Kidney capillary endothelial cell (primary cell): ENCODE data around the gene RIMS1.
"Not testable (repeated sequence)": the region's sequence is repeated elsewhere in the genome, so short reads cannot be mapped to it uniquely, and the experiment has no call there.

Source experiments
- DNase-seq: peaks from one replicate; pipeline ENCODE4 v3.0.0-alpha.2; 2018; ENCODE audit warnings: low spot score

The RIMS1 gene

GRCh38 chr6:72246926-72247325 lies 360.6 kb downstream of the RIMS1 start:
- DNase-seq: no peak

- DNase-seq: no peak
Observed at GRCh38 chr6:72248621-72249020, 362.3 kb downstream of the RIMS1 start.

- peak; percentile 6 for DNase-seq
Observed at GRCh38 chr6:72250664-72251063, 364.3 kb downstream of the RIMS1 start.

- no peak for DNase-seq
Observed at GRCh38 chr6:72260489-72260888, 374.1 kb downstream of the RIMS1 start.

GRCh38 chr6:72261554-72261953 lies 375.2 kb downstream of the RIMS1 start:
- DNase-seq: no peak

- peak; percentile 40 for DNase-seq
Observed at GRCh38 chr6:72262254-72262653, 375.9 kb downstream of the RIMS1 start.

- no peak for DNase-seq
Observed at GRCh38 chr6:72267470-72267869, 381.1 kb downstream of the RIMS1 start.

- no peak for DNase-seq
Observed at GRCh38 chr6:72271531-72271930, 385.2 kb downstream of the RIMS1 start.

GRCh38 chr6:72272958-72273357 lies 386.6 kb downstream of the RIMS1 start:
- peak; percentile 13 for DNase-seq

- no peak for DNase-seq
Observed at GRCh38 chr6:72275888-72276287, 389.5 kb downstream of the RIMS1 start.

GRCh38 chr6:72282201-72282600 lies 395.9 kb downstream of the RIMS1 start:
- no peak for DNase-seq

GRCh38 chr6:72283571-72283970 lies 397.2 kb downstream of the RIMS1 start:
- no peak for DNase-seq

GRCh38 chr6:72286911-72287311 lies 400.6 kb downstream of the RIMS1 start:
- DNase-seq: peak; percentile 44

GRCh38 chr6:72287801-72288200 lies 401.5 kb downstream of the RIMS1 start:
- no peak for DNase-seq

GRCh38 chr6:72288592-72288991 lies 402.2 kb downstream of the RIMS1 start:
- no peak for DNase-seq

GRCh38 chr6:72290620-72291019 lies 404.3 kb downstream of the RIMS1 start:
- DNase-seq: no peak

GRCh38 chr6:72296375-72296774 lies 410.0 kb downstream of the RIMS1 start:
- DNase-seq: no peak

- no peak for DNase-seq
Observed at GRCh38 chr6:72305971-72306370, 419.6 kb downstream of the RIMS1 start.

GRCh38 chr6:72316675-72317380 lies 430.5 kb downstream of the RIMS1 start:
- no peak for DNase-seq

GRCh38 chr6:72321788-72322187 lies 435.4 kb downstream of the RIMS1 start:
- peak; percentile 8 for DNase-seq

- DNase-seq: no peak
Observed at GRCh38 chr6:72322771-72323170, 436.4 kb downstream of the RIMS1 start.

- DNase-seq: no peak
Observed at GRCh38 chr6:72324591-72324990, 438.2 kb downstream of the RIMS1 start.

- DNase-seq: no peak
Observed at GRCh38 chr6:72328775-72329174, 442.4 kb downstream of the RIMS1 start.

- DNase-seq: not testable (repeated sequence)
Observed at GRCh38 chr6:72335203-72335602, 448.9 kb downstream of the RIMS1 start.
